ENCODE measurements around the gene MYO16.

MYO16 gene

DNA sequence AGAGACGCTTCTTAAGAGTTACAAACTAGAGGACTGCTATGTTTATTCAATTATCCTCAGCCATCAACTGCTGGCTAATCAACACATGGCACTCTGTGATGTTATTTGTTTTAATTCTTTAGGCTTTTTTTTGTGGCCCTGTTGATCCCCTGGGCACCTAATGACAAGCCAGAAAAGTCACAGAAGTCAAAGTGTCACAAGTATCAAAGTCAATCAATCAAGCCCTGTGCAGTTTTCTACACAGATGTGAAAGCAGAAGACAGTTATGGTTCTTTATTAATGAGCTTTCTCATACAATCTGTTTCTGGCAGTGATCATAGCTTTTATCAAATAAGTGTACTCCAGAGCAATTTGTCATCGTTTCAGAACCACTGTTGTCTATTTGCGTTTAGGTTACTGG is 34.3 kb downstream of the MYO16 start:
- no peak for DNase-seq (ENCODE audit: low spot score)

- no peak for DNase-seq (ENCODE audit: low spot score)
These were observed 37.8 kb downstream of the MYO16 start for GRCh38 chr13:108667205-108667604.

DNA sequence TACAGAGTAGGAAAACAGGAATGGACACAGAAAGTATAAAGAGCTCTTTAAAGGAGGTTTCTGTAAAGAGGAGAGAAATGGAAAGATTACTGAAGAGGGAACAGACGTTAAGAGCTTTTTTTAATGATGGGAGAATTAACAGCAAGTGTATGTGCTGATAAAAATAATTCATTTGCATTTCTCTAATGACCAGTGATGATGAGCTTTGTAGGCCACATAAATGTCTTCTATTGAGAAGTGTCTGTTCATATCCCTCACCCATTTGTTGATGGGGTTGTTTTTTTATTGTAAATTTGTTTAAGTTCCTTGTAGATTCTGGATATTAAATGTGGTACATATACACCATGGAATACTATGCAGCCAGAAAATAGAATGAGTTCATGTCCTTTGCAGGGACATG is 40.0 kb downstream of the MYO16 start:
- DNase-seq (ENCODE audit: low spot score), result no peak

GRCh38 chr13:108674346-108674745 is 44.9 kb downstream of the MYO16 start:
- no peak for DNase-seq (ENCODE audit: low spot score)

DNA sequence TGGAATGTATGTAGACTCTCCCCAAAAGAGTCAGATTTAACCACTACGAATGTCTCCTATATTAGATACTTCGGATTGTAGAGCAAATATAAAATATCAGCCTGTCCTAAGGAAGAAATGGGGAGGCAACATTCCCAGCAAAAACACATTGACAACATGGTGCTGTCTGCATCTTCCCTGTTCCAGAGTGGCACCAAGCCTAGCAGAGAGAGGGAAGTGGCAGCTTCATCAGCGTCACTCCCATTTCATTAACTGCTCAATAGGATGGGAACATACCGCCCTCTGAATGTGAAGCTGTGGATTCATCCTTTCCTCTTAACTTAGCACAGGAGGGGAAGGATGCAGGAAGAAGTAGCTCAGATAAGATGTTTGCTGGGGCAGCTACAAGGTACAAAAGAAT is 45.4 kb downstream of the MYO16 start:
- no peak for DNase-seq (ENCODE audit: low spot score)

DNA sequence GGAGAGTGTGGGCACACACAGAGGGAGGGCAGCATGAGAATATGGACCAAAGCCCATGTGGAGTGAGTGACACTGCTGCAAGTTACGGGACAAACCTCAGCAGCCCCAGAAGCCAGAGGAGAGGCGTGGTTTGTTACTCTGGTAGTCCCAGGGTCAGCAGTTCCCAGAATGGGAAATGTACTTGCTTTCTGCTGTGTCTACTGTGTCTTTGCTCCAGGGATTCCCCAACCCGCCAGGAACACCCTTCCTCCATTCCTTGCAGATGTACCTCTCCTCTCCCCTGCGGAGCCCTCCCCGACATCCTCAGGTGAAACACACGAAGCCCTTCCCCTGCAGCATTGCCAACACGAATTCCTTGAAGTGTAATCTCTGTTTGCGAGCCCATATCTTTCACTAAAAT is 47.2 kb downstream of the MYO16 start:
- no peak for DNase-seq (ENCODE audit: low spot score)

DNA sequence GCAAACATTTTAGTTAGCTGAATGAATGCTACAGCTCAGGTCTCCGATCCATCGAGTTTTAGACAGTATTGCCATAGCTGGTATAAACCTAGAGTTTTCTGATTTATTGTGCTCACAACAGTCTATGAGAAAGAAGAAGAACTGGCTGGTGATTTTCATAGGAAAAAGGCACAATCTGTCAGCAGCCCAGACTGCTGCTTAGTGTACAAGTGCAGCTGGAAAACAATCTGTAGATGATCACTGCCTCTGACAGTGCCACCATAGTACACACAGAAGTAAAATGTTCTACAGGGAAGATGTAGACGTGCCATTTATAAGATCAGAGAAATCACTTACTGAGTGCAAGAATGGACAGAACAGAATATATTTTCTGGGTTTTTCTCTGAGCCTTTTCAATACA is 48.4 kb downstream of the MYO16 start:
- no peak for DNase-seq (ENCODE audit: low spot score)

- DNase-seq (ENCODE audit: low spot score), result no peak
These were observed 50.6 kb downstream of the MYO16 start for GRCh38 chr13:108680011-108680410.

- no peak for DNase-seq (ENCODE audit: low spot score)
These were observed 52.7 kb downstream of the MYO16 start for GRCh38 chr13:108681986-108682575.

GRCh38 chr13:108682714-108683113 is 53.3 kb downstream of the MYO16 start:
- no peak for DNase-seq (ENCODE audit: low spot score)

- no peak for DNase-seq (ENCODE audit: low spot score)
These were observed 56.6 kb downstream of the MYO16 start for GRCh38 chr13:108686027-108686426.

- DNase-seq (ENCODE audit: low spot score), result no peak
These were observed 61.3 kb downstream of the MYO16 start for GRCh38 chr13:108690726-108691125.

GRCh38 chr13:108700422-108701170 is 71.2 kb downstream of the MYO16 start:
- peak; percentile 34 for DNase-seq (ENCODE audit: low spot score)

GRCh38 chr13:108702171-108702570 is 72.8 kb downstream of the MYO16 start:
- no peak for DNase-seq (ENCODE audit: low spot score)

- no peak for DNase-seq (ENCODE audit: low spot score)
These were observed 75.6 kb downstream of the MYO16 start for GRCh38 chr13:108705031-108705430.

DNA sequence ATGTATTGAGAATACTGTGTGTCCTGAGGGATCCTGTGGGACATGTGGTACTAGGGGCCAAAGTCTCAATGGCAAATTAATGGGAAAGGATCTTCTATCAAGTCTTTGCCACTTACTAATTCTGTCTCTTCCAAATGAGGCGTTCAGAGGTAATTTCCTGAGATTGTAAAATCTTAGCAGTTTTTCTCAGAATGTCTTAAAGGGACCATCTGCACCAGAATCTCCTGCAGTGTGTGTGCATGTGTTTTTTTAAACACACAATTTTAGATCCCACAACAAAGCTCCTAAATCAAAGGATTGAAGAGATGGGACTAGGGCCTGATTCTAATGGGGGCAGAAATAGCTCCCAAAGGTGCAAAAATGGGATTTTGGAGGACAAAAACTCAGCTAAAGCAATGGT is 78.2 kb downstream of the MYO16 start:
- no peak for DNase-seq (ENCODE audit: low spot score)

DNA sequence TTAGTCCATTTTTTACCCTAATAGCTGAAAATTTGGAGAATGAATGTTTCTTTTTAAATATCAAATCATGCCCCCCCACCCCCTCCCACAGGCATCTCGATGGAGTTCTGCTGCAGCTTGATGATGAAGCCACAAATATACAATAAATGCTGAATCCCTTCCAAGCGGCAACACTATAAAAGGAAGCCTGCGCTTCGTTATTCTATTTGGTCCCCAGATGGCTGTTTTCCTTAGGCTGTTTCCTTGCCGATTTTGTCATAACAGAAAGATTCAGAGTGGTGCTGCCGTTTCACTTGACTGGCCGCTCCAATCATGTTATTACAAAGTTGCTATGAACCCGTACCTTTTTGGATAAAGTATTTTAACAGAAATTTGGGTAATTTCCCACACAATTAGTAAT is 79.5 kb downstream of the MYO16 start:
- no peak for DNase-seq (ENCODE audit: low spot score)

GRCh38 chr13:108711386-108711785 is 82.0 kb downstream of the MYO16 start:
- no peak for DNase-seq (ENCODE audit: low spot score)

GRCh38 chr13:108725471-108725870 is 96.1 kb downstream of the MYO16 start:
- DNase-seq (ENCODE audit: low spot score), result no peak

DNA sequence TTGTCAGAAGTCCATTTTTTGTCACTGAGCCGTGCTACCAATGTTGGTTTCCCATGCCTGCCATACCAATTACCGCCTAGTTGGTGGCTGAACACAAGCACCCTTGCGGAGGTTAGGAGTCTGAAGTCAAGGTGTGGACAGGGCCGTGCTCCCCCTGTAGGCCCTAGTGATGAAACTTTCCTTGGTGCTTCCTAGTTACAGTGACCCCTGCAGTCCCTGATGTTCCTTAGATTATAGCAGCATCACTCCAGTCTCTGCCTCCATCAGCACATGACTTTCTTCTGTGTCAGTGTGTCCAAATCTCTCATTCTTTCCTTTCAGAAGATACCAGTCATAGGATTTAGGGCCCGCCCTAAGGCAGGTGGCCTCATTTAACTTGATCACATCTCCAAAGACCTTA is 99.0 kb downstream of the MYO16 start:
- no peak for DNase-seq (ENCODE audit: low spot score)

DNA sequence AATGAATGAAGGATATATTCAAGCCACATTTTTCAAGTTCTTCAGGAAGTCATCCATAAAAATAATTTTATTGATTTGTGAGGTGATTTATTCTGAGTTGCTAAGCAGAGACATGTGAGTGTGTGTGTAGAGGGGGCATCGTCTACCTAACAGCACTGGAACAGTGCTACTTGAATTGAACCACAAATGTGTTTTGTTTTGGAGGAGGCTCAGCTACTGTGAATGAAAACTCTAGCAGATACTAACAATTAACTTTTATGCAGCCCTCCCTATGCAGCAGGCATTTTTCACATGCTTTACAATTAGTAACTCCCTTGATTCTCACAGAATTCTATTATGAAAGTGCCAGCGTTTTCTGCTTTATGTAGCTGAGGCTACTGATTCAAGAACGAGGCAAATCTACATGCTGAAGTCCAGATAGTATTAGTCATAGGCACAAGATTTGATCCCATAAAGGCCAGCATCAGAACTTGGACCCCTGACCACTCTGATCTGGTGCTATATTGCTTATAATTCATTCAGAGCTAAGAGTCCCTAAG is 103.7 kb downstream of the MYO16 start:
- no peak for DNase-seq (ENCODE audit: low spot score)

DNA sequence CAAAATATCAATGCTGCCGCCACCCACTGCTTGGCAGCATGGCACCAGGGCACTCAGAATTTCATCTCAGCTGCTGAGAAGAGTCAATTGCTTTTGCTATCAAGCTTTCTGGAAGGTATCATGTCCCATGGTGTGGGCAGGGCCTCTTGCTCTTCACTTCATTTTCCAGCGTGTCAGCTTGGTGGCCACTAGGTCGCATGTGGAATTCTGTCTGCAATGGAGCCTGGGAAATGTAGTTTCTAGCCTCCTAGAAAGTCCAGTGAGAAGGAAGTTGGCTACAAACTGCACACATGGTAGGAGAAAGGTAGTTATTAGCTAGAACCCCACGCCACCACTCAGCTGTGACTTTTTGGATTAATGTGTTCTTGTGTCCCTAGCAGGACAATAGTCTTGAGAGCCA is 105.3 kb downstream of the MYO16 start:
- DNase-seq (ENCODE audit: low spot score), result no peak

DNA sequence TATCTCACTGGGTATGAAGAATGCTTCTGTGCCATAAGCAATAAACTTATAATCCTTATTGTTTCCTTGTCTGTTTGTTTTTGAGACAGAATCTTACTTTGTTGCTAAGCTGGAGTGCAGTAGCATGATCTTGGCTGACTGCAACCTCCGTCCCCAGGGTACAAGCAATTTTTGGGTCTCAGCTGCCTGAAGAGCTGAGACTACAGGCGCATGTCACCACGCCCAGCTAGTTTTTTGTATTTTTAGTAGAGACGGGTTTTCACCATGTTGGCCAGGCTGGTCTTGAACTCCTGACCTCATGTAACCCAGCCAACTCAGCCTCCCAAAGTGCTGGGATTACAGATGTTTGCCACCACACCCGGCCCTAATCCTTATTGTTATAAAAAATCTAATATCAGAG is 112.5 kb downstream of the MYO16 start:
- no peak for DNase-seq (ENCODE audit: low spot score)
